Esophagus muscularis mucosa (tissue), 4 donors: ENCODE results near the gene NEFH. TPM values are rescaled to one million over a fixed set of nuclear protein-coding genes. Genes with fewer than 3 reads are reported as not detected.
A peak's percentile ranks its signal among the peaks of the same experiment; 100 is the strongest.

Source experiments
- DNase-seq: peaks from one replicate; pipeline ENCODE4 v3.0.0-alpha.2; 2017; ENCODE audit errors: extremely low spot score
- H3K27ac ChIP-seq, 4 donors: fragments of 200-600 bp; sonication (generic); replicated peaks in 1 of 4; 1 replicate in 3 of 4; 2 replicates in 1 of 4; pipeline ENCODE4 v1.5.1; 2016 to 2019; ENCODE audit warnings: mild to moderate bottlenecking in 1 of 4
- H3K27me3 ChIP-seq, 4 donors: fragments of 200-600 bp; sonication (generic); one replicate each; pipeline versions ENCODE4 v1.5.1 to v1.6.0; 2016 to 2019
- H3K36me3 ChIP-seq, 4 donors: fragments of 200-600 bp; sonication (generic); one replicate each; pipeline ENCODE4 v1.5.1; 2016 to 2019
- H3K4me1 ChIP-seq, 4 donors: fragments of 200-600 bp; sonication (generic); one replicate each; pipeline ENCODE4 v1.5.1; 2016 to 2019
- H3K4me3 ChIP-seq, 4 donors: fragments of 200-600 bp; sonication (generic); 1 replicate in 2 of 4; 2 replicates in 2 of 4; pipeline ENCODE4 v1.5.1; 2016 to 2019; ENCODE audit warnings: mild to moderate bottlenecking in 4 of 4, moderate library complexity in 1 of 4
- H3K9me3 ChIP-seq, 4 donors: fragments of 200-600 bp; sonication (generic); 1 replicate in 3 of 4; 2 replicates in 1 of 4; pipeline ENCODE4 v1.5.1; 2016 to 2019
- CTCF ChIP-seq, 3 experiments: fragments of 200-600 bp in 2 of 3; fragments of 450-650 bp in 1 of 3; sonication (generic) in 2 of 3; IDR thresholded peaks; one replicate each; pipeline ENCODE4 v1.5.1; 2017 to 2019; ENCODE audit warnings: antibody characterized with exemption in 3 of 3, mild to moderate bottlenecking in 2 of 3, moderate library complexity in 1 of 3
- EP300 ChIP-seq: sonication (generic); formaldehyde crosslinking; IDR thresholded peaks from one replicate; pipeline ENCODE4 v1.6.1; 2017; ENCODE audit warnings: antibody characterized with exemption
- POLR2A ChIP-seq: fragments of 450-650 bp; IDR thresholded peaks from one replicate; pipeline ENCODE4 v1.6.1; 2017; ENCODE audit warnings: antibody characterized with exemption, moderate library complexity, mild to moderate bottlenecking, low read depth
- POLR2AphosphoS5 ChIP-seq, 2 donors: sonication (generic); formaldehyde crosslinking; IDR thresholded peaks; one replicate each; pipeline ENCODE4 v1.6.1; 2017; ENCODE audit warnings: antibody characterized with exemption in 2 of 2
- WGBS: methylation state at CpG from one replicate; pipeline ENCODE4 v1.1.5; 2018; 5-methylcytosine and 5-hydroxymethylcytosine counted together
- intact Hi-C: fragments of 100-400 bp; cut with DNase I; formaldehyde crosslinking; loops from one replicate; pipeline ENCODE4 v1.15.1; 2023
- total RNA-seq, 4 donors: library from RNA; depleted of rRNA; stranded (reverse); fragments of >200 nt; gene quantifications; one replicate each; pipeline versions ENCODE4 v1.1.0 to v1.2.1, GENCODE V29; 2016

The NEFH gene
- total RNA-seq, 4 donors from 2014 or later = 1.2 to 2.7 (median 2.0) TPM

GRCh38 chr22:29503811-29504372, 23.9 kb downstream of the NEFH start:
- WGBS = 48% methylated on average over 7 of the region's 7 CpGs
- Histone ChIP-seq H3K4me1 (peaks cover 0 to 11% (median 10%) of the 10 kb centered on the region in 4 donors), H3K36me3 (peaks cover 18 to 44% (median 27%) of the 10 kb centered on the region in 4 donors), H3K27me3 (no peaks in the 10 kb centered on the region), H3K4me3 (no peak overlapping the region), H3K9me3 (no peaks in the 10 kb centered on the region), H3K27ac (peak overlapping the region in 3 of 4 donors; percentile 18 to 46 (median 43))
- TF ChIP-seq EP300 = no peak
- TF ChIP-seq POLR2AphosphoS5 (IDR thresholded peaks at IDR 0.05) = peak in 1 of 2 donors; percentile 10
- intact Hi-C loops = no loop called here
- no peak for DNase-seq

GRCh38 chr22:29509298-29509697, 29.3 kb downstream of the NEFH start:
- TF ChIP-seq CTCF (IDR thresholded peaks at IDR 0.05) (no peak), EP300 (no peak), POLR2AphosphoS5 (IDR thresholded peaks at IDR 0.05) (no peak), POLR2A (no peak)
- H3K27ac ChIP-seq = no peak overlapping the region
- peaks cover 0 to 1% (median under 1%) of the 10 kb centered on the region in 4 donors for H3K4me1 ChIP-seq
- no peak for DNase-seq
- intact Hi-C loops = no loop called here
- no peaks in the 10 kb centered on the region for H3K27me3 ChIP-seq
- H3K4me3 ChIP-seq = no peak overlapping the region
- no peaks in the 10 kb centered on the region for H3K9me3 ChIP-seq
- H3K36me3 ChIP-seq = peaks cover 51 to 90% (median 75%) of the 10 kb centered on the region in 4 donors

- H3K9me3 ChIP-seq = no peaks in the 10 kb centered on the region
- no peak overlapping the region for H3K27ac ChIP-seq
- intact Hi-C loops = no loop called here
- H3K4me1 ChIP-seq = no peaks in the 10 kb centered on the region
- DNase-seq = no peak
- WGBS = 88% methylated on average over 1 of the region's 1 CpG
- H3K27me3 ChIP-seq = no peaks in the 10 kb centered on the region
- TF ChIP-seq EP300 (no peak), CTCF (IDR thresholded peaks at IDR 0.05) (no peak), POLR2AphosphoS5 (IDR thresholded peaks at IDR 0.05) (no peak), POLR2A (no peak)
- peaks cover 52 to 95% (median 80%) of the 10 kb centered on the region in 4 donors for H3K36me3 ChIP-seq
- no peak overlapping the region for H3K4me3 ChIP-seq
Measured at GRCh38 chr22:29509815-29510214, 29.8 kb downstream of the NEFH start.

- no peaks in the 10 kb centered on the region for H3K4me1 ChIP-seq
- peaks cover 59 to 100% (median 88%) of the 10 kb centered on the region in 4 donors for H3K36me3 ChIP-seq
- no peaks in the 10 kb centered on the region for H3K27me3 ChIP-seq
- H3K9me3 ChIP-seq = no peaks in the 10 kb centered on the region
- intact Hi-C loops = no loop called here
- DNase-seq = no peak
- WGBS = 90% methylated on average over 2 of the region's 2 CpGs
- TF ChIP-seq POLR2A (no peak), CTCF (IDR thresholded peaks at IDR 0.05) (no peak), POLR2AphosphoS5 (IDR thresholded peaks at IDR 0.05) (no peak), EP300 (no peak)
- H3K4me3 ChIP-seq = no peak overlapping the region
- no peak overlapping the region for H3K27ac ChIP-seq
Measured at GRCh38 chr22:29510542-29510941, 30.5 kb downstream of the NEFH start.

- H3K4me1 ChIP-seq = no peaks in the 10 kb centered on the region
- TF ChIP-seq POLR2A (no peak), EP300 (no peak), POLR2AphosphoS5 (IDR thresholded peaks at IDR 0.05) (no peak), CTCF (IDR thresholded peaks at IDR 0.05) (no peak)
- H3K4me3 ChIP-seq = no peak overlapping the region
- DNase-seq = no peak
- peaks cover 66 to 100% (median 93%) of the 10 kb centered on the region in 4 donors for H3K36me3 ChIP-seq
- H3K9me3 ChIP-seq = no peaks in the 10 kb centered on the region
- no peak overlapping the region for H3K27ac ChIP-seq
- intact Hi-C loops = no loop called here
- 78% methylated on average over 6 of the region's 8 CpGs for WGBS
- no peaks in the 10 kb centered on the region for H3K27me3 ChIP-seq
Measured at GRCh38 chr22:29511126-29511862, 31.3 kb downstream of the NEFH start.
